Activated CD8-positive, alpha-beta memory T cell treated with anti-CD3 and anti-CD28 coated beads, Interleukin-2, amount 50 U/mL, for 4 hours (primary cell): Measurements from ENCODE around the gene CPNE4.

Experiments
- DNase-seq: peaks from one replicate; pipeline ENCODE4 v3.0.0-alpha.2; 2020

Gene CPNE4

GRCh38 chr3:131568460-131568859 is 466.4 kb downstream of the CPNE4 start:
- no peak for DNase-seq

DNA sequence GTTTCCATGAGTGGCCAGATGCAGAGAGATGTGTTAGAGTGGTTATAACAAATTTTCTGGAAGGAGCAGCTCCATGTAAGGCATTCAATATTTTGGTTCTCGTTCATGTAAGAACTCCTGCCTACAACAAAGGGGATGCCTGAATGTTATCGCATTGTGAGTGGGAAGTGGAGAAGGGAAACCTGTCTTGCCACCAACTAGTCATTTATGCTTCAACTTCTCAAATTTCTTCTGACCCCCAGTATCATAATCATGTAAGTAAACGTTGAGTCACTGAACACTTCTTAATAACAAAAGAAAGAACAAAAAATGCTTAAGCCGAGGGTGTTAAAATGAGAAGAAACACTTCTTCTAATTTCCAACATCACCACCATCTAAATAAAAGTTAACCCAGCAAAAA is 470.0 kb downstream of the CPNE4 start:
- DNase-seq: no peak

DNA sequence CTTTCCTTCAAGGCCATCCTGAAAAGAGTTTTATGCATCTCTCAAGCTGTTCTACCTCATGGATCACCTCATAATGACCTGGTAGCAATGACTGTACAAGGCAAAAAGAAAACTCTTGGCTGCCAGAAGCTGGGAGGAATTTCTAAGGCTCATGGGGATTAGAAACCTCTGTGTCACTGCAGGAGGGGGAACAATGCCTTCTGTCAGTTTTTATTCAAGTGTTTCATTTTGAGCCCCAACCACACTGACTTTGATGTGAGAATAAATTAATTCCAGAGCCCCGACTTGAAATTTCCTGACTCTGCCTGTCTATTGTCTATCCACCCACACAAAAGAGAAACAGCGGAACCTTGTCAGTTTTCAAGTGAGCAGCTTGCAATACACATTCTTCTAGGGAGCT is 473.3 kb downstream of the CPNE4 start:
- DNase-seq: no peak

GRCh38 chr3:131560795-131561194 is 474.0 kb downstream of the CPNE4 start:
- no peak for DNase-seq

- no peak for DNase-seq
These were observed 479.4 kb downstream of the CPNE4 start for GRCh38 chr3:131555456-131555855.

DNA sequence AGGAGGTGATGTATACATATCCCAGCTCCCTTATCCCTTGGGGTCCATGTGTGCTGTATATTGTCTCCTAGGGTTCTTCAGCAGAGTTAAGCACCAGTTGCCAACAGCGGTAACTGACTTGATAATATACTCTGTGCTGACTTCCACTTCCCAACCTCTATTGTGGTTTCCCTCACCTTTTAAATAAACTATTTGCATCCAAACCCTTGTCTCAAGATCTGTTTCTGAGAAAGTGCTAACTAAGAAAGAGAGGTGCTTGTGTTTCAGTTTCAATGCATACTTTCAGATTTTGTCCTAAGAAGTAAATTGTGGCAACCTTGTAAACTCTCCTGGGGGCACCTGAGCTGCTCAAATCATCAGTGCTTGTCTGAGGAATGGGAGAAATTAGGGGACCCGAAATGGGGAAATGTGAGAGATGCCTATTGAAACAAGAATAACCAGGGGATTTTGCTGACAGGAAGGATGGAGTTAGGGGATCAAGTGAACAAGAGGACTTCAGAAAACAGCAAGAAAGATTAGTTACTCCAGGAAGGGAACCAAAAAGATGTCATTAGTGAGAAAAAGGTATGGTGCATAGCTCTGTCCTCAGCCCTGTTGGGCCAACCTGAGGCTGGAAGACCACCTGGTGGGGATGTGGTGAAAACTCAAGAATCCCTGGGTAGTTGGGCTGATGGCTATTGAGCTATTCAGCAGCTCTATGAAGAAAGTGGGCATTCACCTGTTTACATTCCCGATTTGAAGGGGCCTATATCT is 481.1 kb downstream of the CPNE4 start:
- no peak for DNase-seq

GRCh38 chr3:131551761-131552160 is 483.1 kb downstream of the CPNE4 start:
- no peak for DNase-seq

GRCh38 chr3:131550562-131551465 is 484.0 kb downstream of the CPNE4 start:
- DNase-seq: no peak

DNA sequence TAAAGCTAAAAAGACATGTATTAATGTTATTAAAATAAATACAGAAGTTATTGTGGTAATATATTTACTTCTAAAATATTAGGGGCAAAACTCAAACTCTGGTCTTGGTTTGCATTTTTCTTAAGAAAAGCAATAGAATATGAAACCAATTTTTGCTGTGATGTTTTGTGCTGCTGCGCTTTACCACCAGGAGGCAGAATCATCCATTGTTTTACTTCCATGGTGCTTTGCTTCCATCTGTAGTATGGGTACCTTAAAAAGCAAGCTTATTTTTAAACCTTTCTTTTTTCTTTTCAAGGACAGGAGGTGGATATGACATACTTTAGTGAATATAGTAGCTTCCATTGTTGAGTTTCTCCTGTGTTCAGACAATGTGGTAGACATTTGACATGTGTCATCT is 485.5 kb downstream of the CPNE4 start:
- no peak for DNase-seq

DNA sequence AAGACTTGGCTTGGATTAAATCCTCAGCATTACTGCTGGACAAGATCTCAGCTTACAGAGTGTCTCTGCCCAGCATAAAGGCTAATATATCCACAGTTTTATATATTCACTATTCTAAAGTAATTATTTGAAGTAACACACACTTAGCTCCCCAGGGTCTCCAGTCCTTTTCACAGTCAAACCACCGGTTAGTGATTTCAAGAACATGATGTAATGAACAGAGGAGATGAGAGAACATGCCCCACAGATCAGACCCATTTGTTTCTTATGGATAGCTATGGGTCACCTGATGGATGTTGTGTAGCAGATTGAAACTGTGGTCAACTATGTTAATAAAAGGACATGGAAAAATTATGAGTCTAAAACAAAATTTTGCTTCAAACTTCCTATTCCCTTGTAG is 487.2 kb downstream of the CPNE4 start:
- no peak for DNase-seq

GRCh38 chr3:131546441-131546840 is 488.4 kb downstream of the CPNE4 start:
- DNase-seq: no peak

GRCh38 chr3:131544557-131544956 is 490.3 kb downstream of the CPNE4 start:
- DNase-seq: no peak

GRCh38 chr3:131543714-131544113 is 491.1 kb downstream of the CPNE4 start:
- DNase-seq: no peak

- DNase-seq: no peak
These were observed 493.5 kb downstream of the CPNE4 start for GRCh38 chr3:131541288-131541687.

DNA sequence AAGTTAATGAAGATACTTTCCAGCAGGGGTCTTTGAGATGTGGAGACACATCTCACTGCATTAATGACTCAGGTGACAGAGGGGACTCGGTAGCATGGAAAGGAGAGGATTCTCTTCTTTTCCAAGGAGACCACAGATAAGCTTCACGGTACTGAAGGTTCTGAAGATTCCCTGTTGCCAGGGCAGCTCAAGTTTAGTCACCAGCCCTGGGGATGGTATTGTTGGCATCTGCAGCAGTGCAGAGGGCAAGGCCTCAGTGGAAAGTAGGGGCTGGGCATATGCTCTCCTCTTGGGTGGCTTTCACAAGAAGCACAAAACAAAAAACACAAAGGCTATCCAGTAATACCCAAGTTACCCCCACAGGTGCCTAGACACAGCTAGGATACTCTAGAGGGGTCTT is 494.0 kb downstream of the CPNE4 start:
- DNase-seq: no peak

DNA sequence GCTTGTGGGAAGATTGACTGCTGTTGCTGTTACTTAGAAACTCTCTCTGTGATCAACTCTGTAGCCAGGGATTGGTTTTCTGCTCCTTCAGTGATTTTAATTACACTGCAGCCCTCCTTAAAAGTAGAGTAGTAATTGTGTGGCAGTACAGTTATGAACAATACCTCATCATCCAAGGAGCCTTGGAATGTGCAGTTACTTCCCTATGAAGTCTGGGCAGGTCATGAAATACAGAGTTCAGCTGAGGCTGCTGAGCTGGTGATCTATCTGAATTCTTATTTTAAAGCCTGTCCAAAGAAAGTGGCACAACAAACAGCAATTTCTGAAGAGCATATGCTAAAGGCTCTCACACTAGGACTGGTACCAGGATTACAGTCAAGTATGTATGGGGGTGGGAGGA is 494.7 kb downstream of the CPNE4 start:
- DNase-seq: no peak

DNA sequence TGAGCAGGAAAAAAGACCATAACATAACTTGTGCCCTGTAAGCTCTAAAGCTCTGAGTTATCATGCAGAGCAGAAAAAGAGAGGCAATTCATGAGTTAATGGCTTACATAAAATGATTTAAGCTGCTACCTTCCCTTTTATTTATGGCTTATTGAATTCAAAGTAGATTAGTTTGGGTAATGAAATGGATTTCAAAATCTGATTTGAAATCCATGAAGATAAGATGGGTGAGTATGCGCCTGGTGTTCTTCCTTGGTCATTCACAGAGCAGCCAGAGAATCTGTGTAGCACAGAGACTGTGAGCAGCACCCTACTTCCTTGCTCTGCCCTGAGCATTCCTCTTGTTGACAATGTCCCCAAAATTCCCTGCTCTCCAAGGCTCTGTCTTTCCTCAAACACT is 495.8 kb downstream of the CPNE4 start:
- DNase-seq: no peak

DNA sequence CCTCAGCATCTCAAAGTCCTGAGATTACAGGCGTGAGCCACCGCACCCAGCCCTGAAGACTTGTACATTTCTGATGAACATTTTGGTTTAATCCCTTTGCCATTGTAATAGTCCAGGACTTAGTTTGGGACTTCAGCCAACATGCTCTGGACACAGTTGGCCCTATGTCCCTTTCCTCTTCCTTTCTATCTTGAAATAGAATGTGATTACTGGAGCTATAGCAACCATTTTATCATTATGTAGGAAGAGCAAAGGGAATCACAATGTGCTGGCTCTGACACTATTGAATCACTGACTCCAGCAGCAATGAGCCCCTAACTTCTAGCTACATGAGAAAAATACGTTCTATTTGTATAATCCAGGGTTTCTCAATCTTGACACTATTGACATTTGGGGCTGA is 497.3 kb downstream of the CPNE4 start:
- DNase-seq: no peak

DNA sequence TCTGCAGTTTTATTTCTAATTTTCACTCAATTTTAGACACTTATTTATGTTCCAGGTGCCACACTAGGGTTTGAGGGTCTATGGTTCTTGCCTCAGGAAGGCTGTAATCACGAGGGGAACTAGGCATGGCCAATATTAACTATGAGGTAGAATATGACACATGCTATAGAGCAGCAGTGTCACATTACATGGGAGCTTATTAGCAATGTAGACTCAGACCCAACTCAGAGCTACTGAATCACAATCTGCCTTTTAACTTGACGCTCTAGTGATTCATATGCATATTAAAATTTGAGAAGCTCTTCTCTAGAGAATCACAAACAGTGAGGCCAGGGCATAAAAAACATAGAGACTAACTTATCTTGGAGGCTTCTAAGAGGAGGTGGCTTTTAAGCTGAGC is 499.2 kb downstream of the CPNE4 start:
- no peak for DNase-seq

DNA sequence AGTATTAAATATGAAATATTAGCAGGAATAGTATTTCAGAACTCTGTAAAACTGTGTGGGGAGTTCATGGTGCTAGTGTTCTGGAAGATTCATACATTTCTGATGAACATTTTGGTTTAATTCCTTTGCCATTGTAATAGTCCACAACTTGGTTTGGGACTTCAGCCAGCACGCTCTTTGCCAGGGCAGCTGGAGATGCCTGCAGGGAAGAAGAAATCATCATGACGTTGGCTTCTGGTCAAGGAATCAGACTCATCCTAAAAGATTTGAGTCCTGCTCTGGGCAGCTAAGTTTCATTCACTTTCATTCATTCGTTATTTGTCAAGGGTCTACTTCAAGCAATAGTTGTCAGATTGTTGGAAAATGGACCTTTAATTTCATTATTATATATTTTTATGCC is 499.7 kb downstream of the CPNE4 start:
- DNase-seq: no peak

DNA sequence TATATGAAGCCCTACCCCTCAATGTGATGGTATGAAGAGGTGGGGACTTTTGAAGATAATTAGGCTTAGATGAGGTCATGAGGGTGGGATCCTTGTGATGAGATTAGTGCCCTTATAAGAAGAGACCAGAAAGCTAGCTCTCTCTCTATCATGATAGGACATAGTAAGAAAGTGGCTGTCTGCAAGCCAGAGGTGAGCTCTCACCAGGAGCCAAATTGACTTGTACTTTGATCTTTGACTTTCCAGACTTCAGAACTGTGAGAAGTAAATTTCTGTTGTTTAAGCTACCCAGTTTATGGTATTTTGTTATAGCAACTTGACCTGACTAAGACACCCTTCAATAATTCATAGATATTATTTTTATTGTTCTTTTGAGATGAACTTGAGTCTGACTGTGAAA is 502.2 kb downstream of the CPNE4 start:
- no peak for DNase-seq

DNA sequence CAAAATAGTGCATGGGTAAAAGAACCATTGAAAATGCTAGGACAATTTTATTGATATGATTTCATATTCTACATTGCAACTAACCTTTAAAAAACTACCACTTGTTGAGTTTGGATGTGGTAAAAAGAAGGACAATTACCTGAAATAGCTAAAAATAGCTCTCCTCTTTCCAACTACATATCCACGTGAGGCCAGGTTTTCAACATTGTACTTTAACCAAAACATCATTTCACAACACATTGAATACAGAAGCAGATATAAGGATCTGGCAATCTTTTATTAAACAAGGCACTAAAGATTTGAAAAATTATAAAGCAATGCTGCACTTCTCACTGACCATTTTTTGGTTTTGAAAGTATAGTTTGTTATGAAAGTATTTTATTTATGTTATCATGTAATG is 504.0 kb downstream of the CPNE4 start:
- no peak for DNase-seq

- no peak for DNase-seq
These were observed 504.4 kb downstream of the CPNE4 start for GRCh38 chr3:131530388-131530787.

DNA sequence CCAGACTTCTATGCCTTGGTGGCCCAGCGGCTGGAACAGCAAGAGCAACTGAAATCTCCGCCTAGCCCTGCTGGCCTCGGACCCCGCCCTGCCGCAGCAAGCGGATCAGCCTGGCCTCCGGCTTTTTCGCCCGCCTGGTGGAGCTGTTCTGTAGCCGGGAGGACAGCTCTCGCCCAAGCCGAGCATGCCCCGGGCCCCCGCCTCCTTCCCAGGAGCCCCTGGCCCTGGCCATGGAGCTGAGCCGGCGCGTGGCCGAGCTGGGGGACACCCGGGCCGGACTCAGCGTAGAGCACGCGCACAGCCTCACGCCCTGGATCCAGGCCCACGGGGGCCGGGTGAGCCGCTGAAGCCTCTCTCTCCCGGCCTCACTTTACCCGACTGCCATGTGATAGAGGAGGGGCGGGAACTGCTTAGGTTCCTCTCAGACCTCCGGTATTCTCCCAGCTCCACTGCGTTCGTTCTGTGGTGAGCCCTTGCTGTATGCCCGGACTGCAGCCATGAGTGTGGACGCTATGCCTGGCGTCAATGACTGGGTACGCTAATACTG is 507.9 kb downstream of the CPNE4 start:
- DNase-seq: no peak
